GM21447 (cell line): ENCODE data around the gene TMEM134.
A peak's percentile ranks its signal among the peaks of the same experiment; 100 is the strongest.
"Not testable (repeated sequence)": the region's sequence is repeated elsewhere in the genome, so short reads cannot be mapped to it uniquely, and the experiment has no call there.

Source experiments
- ATAC-seq: cut with Tn5 transposase; IDR thresholded peaks from one replicate; pipeline ENCODE4 v1.9.1; 2021; ENCODE audit not compliant: unreplicated experiment

Gene TMEM134

DNA sequence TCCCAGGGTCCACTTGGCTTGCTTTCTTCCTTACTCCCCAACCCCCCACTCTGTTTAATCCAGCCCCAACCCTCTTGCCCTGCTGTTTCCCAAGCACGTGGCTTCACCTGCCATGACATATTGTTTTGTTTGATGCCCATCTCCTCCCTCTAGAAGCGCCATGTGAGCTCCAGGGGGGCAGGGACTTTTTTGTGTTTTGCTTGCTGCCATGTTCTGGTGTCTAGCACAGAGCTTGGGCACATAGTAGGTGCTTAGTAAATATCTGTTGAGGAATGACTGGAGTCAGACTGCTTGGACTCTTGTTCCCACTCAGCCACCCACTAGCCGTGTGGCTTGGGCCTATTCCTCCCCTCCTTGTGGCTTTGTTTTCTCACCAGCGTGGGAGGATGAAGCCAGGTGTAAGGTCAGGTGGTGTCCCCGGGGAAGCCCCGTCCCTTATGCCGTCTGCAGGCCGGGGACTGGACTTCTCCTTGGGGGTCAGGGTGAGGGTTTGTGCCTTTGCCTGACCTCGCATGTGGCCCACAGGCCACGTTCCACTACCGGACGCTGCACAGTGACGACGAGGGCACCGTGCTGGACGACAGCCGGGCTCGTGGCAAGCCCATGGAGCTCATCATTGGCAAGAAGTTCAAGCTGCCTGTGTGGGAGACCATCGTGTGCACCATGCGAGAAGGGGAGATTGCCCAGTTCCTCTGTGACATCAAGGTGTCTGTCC is 17.6 kb upstream of the TMEM134 start:
- ATAC-seq, result no peak

DNA sequence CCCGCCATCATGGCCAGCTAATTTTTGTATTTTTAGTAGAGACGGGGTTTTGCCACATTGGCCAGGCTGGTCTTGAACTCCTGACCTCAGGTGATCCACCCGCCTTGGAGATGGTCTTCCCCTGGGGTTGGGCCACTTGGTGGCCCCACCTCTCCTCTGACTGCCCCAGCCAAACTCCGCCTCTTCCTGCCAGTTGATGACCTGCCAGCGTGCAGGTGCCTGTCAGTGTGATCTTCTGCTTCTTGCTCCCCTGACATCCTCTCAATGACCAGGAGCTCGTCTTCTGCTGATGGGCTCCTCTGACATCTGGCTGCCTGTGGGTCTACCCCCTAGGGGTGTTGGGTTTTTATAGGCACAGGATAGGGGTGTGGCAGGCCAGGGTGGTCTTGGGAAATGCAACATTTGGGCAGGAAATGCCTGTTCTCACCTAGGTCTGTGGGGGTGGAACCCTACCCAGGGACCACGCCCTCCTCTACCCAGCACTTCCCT is 16.9 kb upstream of the TMEM134 start:
- peak; percentile 24 for ATAC-seq

DNA sequence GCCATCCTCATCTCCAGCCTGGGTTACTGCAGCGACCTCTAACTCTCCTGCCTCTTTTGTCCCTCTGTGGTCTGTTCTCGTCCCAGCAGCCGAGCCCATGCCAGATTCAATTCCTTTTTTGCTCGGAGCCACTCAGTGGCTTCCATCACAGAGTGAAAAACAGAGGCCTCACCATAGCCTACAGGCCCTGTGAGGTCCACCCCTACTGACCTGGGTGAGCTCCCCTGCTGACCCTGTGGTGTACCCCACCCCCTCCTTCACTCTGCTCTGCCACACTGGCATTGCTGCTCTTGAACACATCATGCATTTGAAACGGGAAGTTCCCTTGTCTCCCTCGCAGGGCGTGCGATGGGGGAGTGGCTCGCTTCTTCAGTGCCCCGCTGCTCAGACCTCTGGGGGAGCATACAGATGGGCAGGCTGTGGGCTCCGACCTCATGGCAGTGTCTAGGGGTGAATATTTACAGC is 15.8 kb upstream of the TMEM134 start:
- no peak for ATAC-seq

GRCh38 chr11:67483831-67484665 is 15.0 kb upstream of the TMEM134 start:
- ATAC-seq, result no peak

DNA sequence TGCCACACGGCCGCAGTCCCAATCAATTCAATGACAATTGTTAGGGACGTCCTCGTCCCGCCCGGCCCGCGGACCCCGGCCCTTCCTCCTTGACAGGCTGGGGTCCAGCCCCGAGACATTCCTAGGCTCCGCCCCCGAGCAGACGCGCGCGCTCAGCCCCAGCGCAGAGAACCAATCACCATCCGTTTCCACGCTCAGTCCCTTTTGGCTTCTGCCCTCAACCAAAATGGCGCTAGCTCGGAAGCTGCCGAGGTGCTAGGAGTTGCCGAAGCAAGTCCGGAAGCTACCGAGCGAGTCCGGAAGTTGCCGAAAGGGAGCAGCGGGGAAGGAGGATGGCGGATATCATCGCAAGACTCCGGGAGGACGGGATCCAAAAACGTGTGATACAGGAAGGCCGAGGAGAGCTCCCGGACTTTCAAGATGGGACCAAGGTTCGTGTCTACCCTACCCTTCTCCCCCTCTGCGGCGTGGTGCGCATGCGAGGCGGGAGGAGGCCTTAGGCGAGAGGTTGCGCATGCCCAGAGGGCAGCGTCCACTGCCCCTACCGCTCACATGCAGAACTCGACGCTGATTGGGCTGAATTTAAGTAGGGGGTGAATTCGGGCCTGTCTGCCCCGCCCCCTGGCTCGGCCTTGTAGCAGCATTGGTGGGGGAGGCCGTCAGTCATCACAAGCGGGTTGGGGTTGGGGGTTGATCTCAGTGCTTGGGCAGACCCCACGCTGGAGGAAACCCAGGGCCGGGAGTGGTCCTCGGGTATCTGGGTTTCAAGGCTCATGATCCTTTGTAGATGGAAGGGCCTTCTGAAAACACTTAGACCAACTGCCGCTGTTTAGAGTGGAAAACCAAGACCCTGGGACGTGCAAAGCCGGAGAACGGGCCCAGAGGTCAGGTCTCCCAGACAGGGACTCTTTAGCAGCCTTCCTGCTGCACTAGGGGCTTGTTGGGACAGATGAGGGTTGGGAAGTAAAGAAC is 14.1 kb upstream of the TMEM134 start, which contains the start of gene AIP:
Gene AIP (plus strand): TSS at position 200 of the 972 bp plus-strand sequence. CDS start 133 bp downstream, at position 333.
- ATAC-seq, result peak; percentile 49

DNA sequence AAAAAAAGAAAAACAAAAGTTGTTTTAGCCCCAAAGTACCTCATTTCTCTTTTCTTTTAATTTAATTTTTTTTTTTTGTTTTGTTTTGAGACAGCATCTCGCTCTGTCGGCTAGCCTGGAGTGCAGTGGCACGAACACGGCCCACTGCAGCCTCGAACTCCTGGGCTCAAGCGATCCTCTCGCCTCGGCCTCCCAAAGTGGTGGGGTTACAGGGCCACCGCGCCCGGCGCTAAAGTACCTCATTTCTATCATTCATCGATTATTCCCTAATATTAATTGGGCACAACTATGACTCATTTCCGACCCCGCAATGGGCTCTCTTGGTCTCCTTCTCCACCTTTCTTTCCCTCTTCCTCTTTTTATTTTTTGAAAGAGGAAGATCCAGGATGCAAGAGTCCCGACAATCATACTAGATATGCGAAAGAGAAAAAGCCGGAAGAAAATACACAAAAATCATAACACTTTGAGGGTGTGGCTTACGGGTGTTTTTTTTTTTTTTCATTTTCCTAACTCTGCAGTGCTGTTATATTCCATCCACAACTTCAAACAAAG is 13.3 kb upstream of the TMEM134 start:
- ATAC-seq, result no peak

GRCh38 chr11:67477344-67478050 is 8.4 kb upstream of the TMEM134 start:
- not testable (repeated sequence) for ATAC-seq

GRCh38 chr11:67476692-67477091 is 7.6 kb upstream of the TMEM134 start:
- not testable (repeated sequence) for ATAC-seq

GRCh38 chr11:67472882-67473281 is 3.8 kb upstream of the TMEM134 start:
- ATAC-seq, result no peak

- no peak for ATAC-seq
These were observed 1.4 kb upstream of the TMEM134 start for GRCh38 chr11:67470337-67471002.

- ATAC-seq, result no peak
These were observed 409 bp upstream of the TMEM134 start for GRCh38 chr11:67469508-67469811.

DNA sequence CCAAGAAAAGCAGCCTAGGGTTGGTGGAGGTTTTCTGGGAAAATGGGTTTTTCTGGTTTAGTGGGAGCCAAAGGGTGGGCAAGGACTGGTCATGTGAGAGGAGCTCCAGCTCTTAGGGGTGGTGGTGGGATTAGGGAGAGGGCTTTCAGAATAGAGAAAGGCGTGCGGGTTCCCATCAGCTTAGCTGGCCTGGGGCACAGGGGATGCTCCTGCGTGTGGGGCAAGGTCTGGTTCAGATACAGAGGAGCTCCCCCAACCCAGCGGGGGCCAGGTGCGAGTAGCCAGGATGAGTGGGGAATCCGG is 644 bp downstream of the TMEM134 start:
- peak; percentile 1 for ATAC-seq

DNA sequence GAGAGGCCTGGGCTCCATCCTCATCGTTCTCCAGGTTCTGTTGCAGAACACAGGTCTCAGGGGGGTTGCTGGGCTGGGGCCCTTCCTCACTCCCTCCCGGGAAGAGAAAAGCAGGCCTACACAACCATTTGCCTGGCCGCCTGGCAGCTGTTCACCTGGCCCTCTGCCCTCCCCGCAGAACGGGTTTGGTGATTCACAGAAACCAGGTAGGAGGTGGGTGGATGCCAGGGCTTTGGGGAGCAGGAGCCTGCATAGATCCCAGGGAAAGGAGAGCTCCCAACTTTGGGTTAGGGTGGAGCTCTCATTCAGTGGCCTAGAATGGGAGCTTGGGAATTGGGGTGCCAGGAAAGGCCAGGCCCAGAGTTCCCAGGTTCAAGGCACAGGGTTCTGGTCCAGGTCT is 995 bp downstream of the TMEM134 start:
- no peak for ATAC-seq

DNA sequence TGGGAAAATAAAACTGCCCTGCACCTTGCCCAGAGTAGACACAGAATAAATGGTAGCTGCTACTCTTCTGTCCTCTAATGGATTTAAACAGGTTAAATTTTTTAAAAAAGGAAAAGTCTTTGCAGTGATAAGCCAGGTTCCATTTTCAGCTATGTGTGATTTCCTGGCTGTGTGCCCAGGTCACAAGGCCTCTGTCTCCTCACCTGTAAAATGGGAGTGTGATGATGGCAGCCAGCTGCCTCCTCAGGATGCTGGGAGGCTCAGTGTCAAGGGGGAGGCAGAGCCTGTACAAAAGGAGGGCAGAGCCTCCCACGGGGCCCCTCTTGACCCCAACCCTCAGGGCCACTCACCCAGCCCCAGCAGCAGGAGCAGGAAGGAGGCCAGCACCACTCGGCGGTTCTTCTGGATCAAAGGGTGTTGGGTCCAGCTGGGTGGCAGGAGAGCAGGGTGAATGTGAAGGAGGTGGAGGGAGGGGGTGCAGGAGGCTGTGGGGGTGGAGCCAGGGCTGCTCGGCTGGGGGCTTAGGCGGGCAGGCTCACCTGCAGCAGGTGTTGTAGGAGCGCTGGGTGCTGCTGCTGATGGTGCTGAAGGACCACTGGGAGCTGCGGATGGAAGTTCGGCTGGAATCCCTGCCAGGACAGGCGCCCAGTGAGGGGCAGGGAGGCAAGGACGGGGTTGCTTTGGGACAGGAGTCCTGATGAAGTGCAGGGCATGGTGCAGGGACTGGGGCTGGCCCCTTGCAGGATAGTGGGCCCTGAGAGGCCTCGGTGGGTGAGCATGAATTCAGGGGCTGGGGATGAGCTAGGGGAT is 1.9 kb downstream of the TMEM134 start:
- ATAC-seq, result no peak

DNA sequence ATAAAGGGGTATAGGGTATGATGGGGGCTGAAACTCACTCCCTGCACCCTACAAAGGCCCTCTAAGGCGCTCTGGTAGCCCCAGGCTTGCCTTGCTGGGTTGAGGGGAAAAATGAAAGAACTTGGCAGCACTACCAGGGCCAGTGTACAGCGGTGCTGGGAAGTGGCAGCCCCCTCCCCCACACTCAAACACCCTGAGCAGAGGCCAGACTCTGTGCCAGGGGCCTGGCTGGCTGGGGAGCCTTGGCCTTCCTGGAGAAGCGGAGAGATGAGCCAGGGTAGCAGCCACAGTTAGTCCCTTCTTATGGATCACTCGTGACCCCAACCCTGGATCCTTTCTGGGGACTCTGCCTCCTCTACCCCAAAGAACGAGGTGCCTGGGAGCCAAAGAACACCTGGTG is 2.7 kb downstream of the TMEM134 start:
- no peak for ATAC-seq

- not testable (repeated sequence) for ATAC-seq
These were observed 3.5 kb downstream of the TMEM134 start for GRCh38 chr11:67465530-67465929.

GRCh38 chr11:67465189-67465510 is 3.9 kb downstream of the TMEM134 start:
- no peak for ATAC-seq

- peak; percentile 50 for ATAC-seq
These were observed 4.5 kb downstream of the TMEM134 start for GRCh38 chr11:67464411-67465188.
